Dendritic cell treated with granulocyte-macrophage colony-stimulating factor and Interleukin-4, amounts not matched to agents 40 ng/mL and 50 ng/mL, for 4 days (primary cell): Measurements from ENCODE around the gene GAS2.
"Not testable (repeated sequence)": the region's sequence is repeated elsewhere in the genome, so short reads cannot be mapped to it uniquely, and the experiment has no call there.

Experiments used
- H3K27ac Mint-ChIP-seq: one replicate; pipeline ENCODE4 v1.8.0; 2022; ENCODE audit warnings: mild to moderate bottlenecking, mixed read lengths
- H3K27me3 Mint-ChIP-seq: one replicate; pipeline ENCODE4 v1.8.0; 2022; ENCODE audit warnings: mild to moderate bottlenecking, mixed read lengths
- H3K36me3 Mint-ChIP-seq: one replicate; pipeline ENCODE4 v1.8.0; 2022; ENCODE audit warnings: low read depth, mixed read lengths
- H3K4me1 Mint-ChIP-seq: one replicate; pipeline ENCODE4 v1.8.0; 2022; ENCODE audit warnings: low read depth, mixed read lengths
- H3K4me3 Mint-ChIP-seq: one replicate; pipeline ENCODE4 v1.8.0; 2022; ENCODE audit warnings: mild to moderate bottlenecking, moderate library complexity, mixed read lengths
- H3K9me3 Mint-ChIP-seq: one replicate; pipeline ENCODE4 v1.8.0; 2022; ENCODE audit warnings: mixed read lengths
- intact Hi-C: fragments of 100-400 bp; cut with micrococcal nuclease; formaldehyde crosslinking; loops from one replicate; pipeline ENCODE4 v1.15.0; 2022

The GAS2 gene

DNA sequence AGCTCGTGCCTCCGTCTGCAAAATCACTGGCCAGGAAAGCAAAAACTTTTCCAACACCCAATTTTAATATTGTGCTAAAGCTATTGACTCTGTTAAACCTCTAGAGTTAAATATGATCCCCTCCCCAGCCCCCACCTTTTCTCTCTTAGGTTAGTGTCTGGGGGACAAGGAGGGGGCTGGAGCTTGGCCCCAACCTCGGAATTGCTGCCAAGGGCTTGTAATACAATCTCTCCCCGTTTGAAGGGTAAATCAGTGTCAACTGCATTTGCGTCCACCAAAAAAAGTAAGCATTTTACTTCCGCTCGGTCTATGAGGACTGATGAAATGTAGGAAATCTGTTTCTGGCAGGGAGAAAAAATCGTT lies at the start of gene GAS2:
Gene GAS2, plus strand, starts transcription at position 287 of the 363 bp plus-strand sequence. CDS start 8,259 bp downstream, outside the sequence.
- no peak within 1 kb of the TSS for H3K4me3 Mint-ChIP-seq
- H3K4me1 Mint-ChIP-seq = no peaks in the 10 kb centered on the region
- no peaks in the 10 kb centered on the region for H3K9me3 Mint-ChIP-seq
- H3K27me3 Mint-ChIP-seq = peaks cover 41% of the 10 kb centered on the region
- intact Hi-C loops = no loop called here
- H3K27ac Mint-ChIP-seq = no peak within 1 kb of the TSS
- H3K36me3 Mint-ChIP-seq = no peaks in the 10 kb centered on the region

- H3K36me3 Mint-ChIP-seq = no peaks in the 10 kb centered on the region
- no peak overlapping the region for H3K4me3 Mint-ChIP-seq
- no peak overlapping the region for H3K27ac Mint-ChIP-seq
- no peaks in the 10 kb centered on the region for H3K27me3 Mint-ChIP-seq
- peaks cover 5% of the 10 kb centered on the region for H3K4me1 Mint-ChIP-seq
- intact Hi-C loops = no loop called here
- peaks cover 14% of the 10 kb centered on the region for H3K9me3 Mint-ChIP-seq
These were observed 48.5 kb upstream of the GAS2 start for GRCh38 chr11:22617868-22618267.

DNA sequence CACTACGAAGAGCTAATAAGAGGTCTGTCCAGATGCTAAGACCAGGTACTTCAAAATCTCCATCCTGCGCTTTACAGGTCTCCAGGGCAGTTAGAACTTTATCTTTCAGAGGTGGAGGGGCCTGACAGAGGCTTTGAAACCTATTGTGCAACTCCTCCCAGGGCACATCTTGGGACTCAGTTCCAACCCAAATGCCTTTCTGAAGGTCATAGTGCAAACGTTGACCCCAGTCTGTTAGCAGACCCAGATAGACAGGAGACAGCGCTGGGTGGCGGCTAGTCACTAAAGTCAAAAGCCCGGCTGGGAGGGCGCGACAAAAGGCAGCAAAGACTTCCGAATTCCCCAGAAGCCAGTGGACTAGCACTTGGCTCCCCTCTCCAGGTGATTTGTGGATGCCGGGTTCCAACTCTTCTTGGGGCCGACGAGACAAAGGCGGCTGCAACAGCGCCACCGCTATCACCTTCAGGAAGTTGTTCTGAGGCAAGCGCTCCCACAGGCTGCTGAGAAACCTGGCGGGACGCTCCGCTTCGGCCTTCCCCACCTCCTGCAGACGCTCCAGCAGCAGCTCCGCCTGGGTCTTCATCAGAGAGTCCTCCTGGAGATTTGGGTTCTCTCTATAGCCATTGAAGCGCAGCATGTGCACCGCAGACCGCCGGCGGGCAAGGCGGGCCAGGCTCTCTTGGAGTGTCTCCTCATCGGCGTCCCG lies 41.5 kb upstream of the GAS2 start:
- Mint-ChIP-seq H3K36me3 (peaks cover 8% of the 10 kb centered on the region), H3K27me3 (no peaks in the 10 kb centered on the region), H3K4me3 (peak overlapping the region; percentile 98), H3K4me1 (peaks cover 13% of the 10 kb centered on the region), H3K27ac (peak overlapping the region; percentile 98), H3K9me3 (peaks cover 4% of the 10 kb centered on the region)
- intact Hi-C loops = loop anchor here (5.0 kb wide), 2 partner anchors 207 to 463 kb away; no protein-coding TSS in a partner anchor

- Mint-ChIP-seq H3K9me3 (no peaks in the 10 kb centered on the region), H3K27me3 (no peaks in the 10 kb centered on the region), H3K27ac (peak within 1 kb of the TSS; percentile 98), H3K36me3 (peaks cover 8% of the 10 kb centered on the region), H3K4me1 (peaks cover 13% of the 10 kb centered on the region), H3K4me3 (peak within 1 kb of the TSS; percentile 98)
- intact Hi-C loops = loop anchor here (5.0 kb wide), 1 partner anchor 463 kb away; no protein-coding TSS in a partner anchor
These were observed 40.7 kb upstream of the GAS2 start, which contains the start of gene FANCF for GRCh38 chr11:22625448-22626287. Gene FANCF, minus strand, starts transcription at chr11:22625823. Its CDS starts 13 bp downstream, at chr11:22625810.

GRCh38 chr11:22626573-22627239 lies 39.7 kb upstream of the GAS2 start:
- Mint-ChIP-seq H3K4me3 (no peak overlapping the region), H3K4me1 (peaks cover 8% of the 10 kb centered on the region), H3K27ac (peak overlapping the region; percentile 98), H3K27me3 (no peaks in the 10 kb centered on the region), H3K36me3 (peaks cover 8% of the 10 kb centered on the region), H3K9me3 (no peaks in the 10 kb centered on the region)
- intact Hi-C loops = loop anchor here (5.0 kb wide), 1 partner anchor 464 kb away; no protein-coding TSS in a partner anchor

DNA sequence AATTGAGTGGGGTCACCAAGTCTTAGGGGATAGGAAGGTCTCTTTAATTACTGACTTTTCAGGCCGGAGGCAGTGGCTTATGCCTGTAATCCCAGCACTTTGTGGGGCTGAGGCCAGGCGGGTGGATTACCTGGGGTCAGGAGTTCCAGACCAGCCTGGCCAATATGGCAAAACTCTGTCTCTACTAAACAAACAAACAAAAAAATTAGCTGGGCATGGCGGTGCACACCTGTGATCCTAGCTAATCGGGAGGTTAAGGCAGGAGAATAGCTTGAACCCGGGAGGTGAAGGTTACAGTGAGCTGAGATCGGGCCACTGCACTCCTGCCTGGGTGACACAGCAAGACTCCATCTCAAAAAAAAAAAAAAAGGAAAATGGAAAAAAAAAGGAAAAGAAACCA lies 39.0 kb upstream of the GAS2 start:
- Mint-ChIP-seq H3K27me3 (no peaks in the 10 kb centered on the region), H3K4me3 (no peak overlapping the region), H3K4me1 (peaks cover 8% of the 10 kb centered on the region), H3K36me3 (peaks cover 8% of the 10 kb centered on the region), H3K27ac (no peak overlapping the region), H3K9me3 (no peaks in the 10 kb centered on the region)
- intact Hi-C loops = loop anchor here (5.0 kb wide), 1 partner anchor 465 kb away; no protein-coding TSS in a partner anchor

DNA sequence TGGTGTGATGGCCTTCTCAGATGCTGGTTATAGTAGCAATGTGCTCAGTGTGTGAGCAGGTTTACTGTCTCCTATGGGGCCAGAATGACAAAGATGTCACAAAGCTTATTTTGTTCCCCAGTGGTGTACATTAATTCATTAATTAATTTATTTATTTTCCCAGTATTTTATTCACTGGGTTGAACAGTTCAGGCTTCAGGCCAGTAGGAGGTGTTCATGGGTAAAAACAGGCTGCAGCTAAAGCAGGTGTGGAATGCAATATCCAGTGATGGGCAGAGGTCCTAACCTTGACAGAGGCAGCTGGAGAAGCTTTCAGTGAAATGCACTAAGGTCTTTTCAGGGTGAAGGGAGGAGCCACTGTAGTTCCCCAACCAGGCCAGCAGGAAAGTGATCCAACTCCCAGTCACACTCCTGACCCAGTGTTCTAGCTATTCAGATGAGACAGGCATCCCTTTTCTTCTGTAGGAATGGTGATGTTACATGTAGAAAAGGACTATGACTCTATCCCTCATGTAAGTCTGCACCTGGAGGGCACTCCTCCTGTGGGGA lies 33.0 kb upstream of the GAS2 start:
- H3K27me3 Mint-ChIP-seq = peaks cover 1% of the 10 kb centered on the region
- H3K27ac Mint-ChIP-seq = no peak overlapping the region
- intact Hi-C loops = no loop called here
- H3K9me3 Mint-ChIP-seq = peaks cover 7% of the 10 kb centered on the region
- H3K4me1 Mint-ChIP-seq = no peaks in the 10 kb centered on the region
- no peak overlapping the region for H3K4me3 Mint-ChIP-seq
- H3K36me3 Mint-ChIP-seq = no peaks in the 10 kb centered on the region

GRCh38 chr11:22634897-22635629 lies 31.3 kb upstream of the GAS2 start:
- intact Hi-C loops = no loop called here
- no peaks in the 10 kb centered on the region for H3K4me1 Mint-ChIP-seq
- no peak overlapping the region for H3K4me3 Mint-ChIP-seq
- peaks cover 7% of the 10 kb centered on the region for H3K9me3 Mint-ChIP-seq
- H3K27me3 Mint-ChIP-seq = peaks cover 1% of the 10 kb centered on the region
- no peaks in the 10 kb centered on the region for H3K36me3 Mint-ChIP-seq
- no peak overlapping the region for H3K27ac Mint-ChIP-seq

DNA sequence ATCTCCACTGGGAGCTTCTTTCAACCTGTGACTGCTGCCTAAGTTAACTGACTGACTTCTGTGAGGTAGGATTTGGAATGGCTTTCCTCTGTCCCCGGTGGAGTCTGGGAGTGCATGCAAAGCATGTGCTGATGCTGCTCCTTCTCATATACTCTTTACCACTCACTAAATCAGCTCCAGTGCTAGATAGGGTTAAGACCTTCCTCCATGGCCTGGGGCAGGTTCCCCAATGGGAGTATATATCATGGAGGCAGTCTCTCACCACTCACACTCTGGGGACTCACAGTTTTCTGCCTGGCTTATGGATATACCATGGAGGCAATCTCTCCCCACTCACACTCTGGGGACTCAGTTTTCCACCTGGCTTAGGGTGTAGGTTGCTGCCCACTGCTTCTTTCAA lies 30.7 kb upstream of the GAS2 start:
- Mint-ChIP-seq H3K4me1 (no peaks in the 10 kb centered on the region), H3K4me3 (no peak overlapping the region), H3K9me3 (peaks cover 7% of the 10 kb centered on the region), H3K27ac (no peak overlapping the region), H3K27me3 (peaks cover 1% of the 10 kb centered on the region), H3K36me3 (no peaks in the 10 kb centered on the region)
- intact Hi-C loops = no loop called here

GRCh38 chr11:22640862-22641261 lies 25.5 kb upstream of the GAS2 start:
- Mint-ChIP-seq H3K9me3 (no peaks in the 10 kb centered on the region), H3K27ac (no peak overlapping the region), H3K27me3 (no peaks in the 10 kb centered on the region), H3K36me3 (no peaks in the 10 kb centered on the region), H3K4me3 (no peak overlapping the region), H3K4me1 (no peaks in the 10 kb centered on the region)
- intact Hi-C loops = no loop called here

GRCh38 chr11:22641559-22641958 lies 24.9 kb upstream of the GAS2 start:
- no peak overlapping the region for H3K4me3 Mint-ChIP-seq
- no peaks in the 10 kb centered on the region for H3K36me3 Mint-ChIP-seq
- H3K9me3 Mint-ChIP-seq = no peaks in the 10 kb centered on the region
- no peak overlapping the region for H3K27ac Mint-ChIP-seq
- H3K27me3 Mint-ChIP-seq = no peaks in the 10 kb centered on the region
- no peaks in the 10 kb centered on the region for H3K4me1 Mint-ChIP-seq
- intact Hi-C loops = no loop called here

DNA sequence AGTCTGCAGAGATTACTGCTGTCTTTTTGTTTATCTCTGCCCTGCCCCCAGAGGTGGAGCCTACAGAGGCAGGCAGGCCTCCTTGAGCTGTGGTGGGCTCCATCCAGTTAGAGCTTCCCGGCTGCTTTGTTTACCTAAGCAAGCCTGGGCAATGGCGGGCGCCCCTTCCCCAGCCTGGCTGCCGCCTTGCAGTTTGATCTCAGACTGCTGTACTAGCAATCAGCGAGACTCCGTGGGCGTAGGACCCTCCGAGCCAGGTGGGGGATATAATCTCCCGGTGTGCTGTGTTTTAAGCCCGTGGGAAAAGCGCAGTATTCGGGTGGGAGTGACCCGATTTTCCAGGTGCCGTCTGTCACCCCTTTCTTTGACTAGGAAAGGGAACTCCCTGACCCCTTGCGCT lies 14.1 kb upstream of the GAS2 start:
- H3K27me3 Mint-ChIP-seq, intact Hi-C loops, H3K4me3 Mint-ChIP-seq, H3K36me3 Mint-ChIP-seq, H3K27ac Mint-ChIP-seq: not testable (repeated sequence)
- H3K4me1 Mint-ChIP-seq = peaks cover 10% of the 10 kb centered on the region
- peaks cover 23% of the 10 kb centered on the region for H3K9me3 Mint-ChIP-seq

DNA sequence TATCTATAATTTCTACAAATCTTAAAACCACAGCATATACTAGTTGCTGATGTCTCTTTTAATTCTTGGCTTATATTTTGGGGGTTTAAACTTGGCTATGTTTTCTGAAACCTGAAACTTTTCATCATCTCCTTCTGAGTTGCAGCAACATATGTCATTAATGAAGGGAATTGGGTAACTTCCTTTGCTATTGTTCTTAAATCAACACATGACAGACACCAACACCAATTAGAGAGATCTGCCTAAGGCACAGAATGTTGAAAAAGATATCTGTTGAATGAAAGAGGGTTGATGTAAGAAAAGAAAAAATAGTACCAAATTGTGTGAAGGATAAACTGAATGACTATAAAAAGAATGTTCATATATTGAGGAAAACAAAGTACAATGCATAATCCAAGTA lies 10.3 kb upstream of the GAS2 start:
- peaks cover 1% of the 10 kb centered on the region for H3K27me3 Mint-ChIP-seq
- no peak overlapping the region for H3K4me3 Mint-ChIP-seq
- peaks cover 22% of the 10 kb centered on the region for H3K9me3 Mint-ChIP-seq
- H3K27ac Mint-ChIP-seq = no peak overlapping the region
- intact Hi-C loops = no loop called here
- no peaks in the 10 kb centered on the region for H3K36me3 Mint-ChIP-seq
- H3K4me1 Mint-ChIP-seq = peaks cover 13% of the 10 kb centered on the region
